ENCODE measurements around the gene TGFB1I1. TPM values are rescaled to one million over a fixed set of nuclear protein-coding genes. Genes with fewer than 3 reads are reported as not detected.
A peak's percentile ranks its signal among the peaks of the same experiment; 100 is the strongest.

TGFB1I1 gene
- total and polyA plus RNA-seq, 2 of the 13 experiments (the other 11 are each of a cell fraction or from before 2014, with no cell fraction given): 0.80 to 2.9 TPM

- in situ Hi-C loops (cut with HindIII; ENCODE audit: extremely low pct_ligation_motif_present, low pct_unique_long_range_greater_than_20kb) (loop anchor here (5.0 to 10.0 kb wide), 3 partner anchors 243 to 467 kb away; partner anchors contain the start of gene ZNF267), intact Hi-C loops (cut with micrococcal nuclease; ENCODE audit: unreplicated experiment) (loop anchor here (1.0 to 5.0 kb wide), 4 partner anchors 18 to 413 kb away; partner anchors contain the start of genes RUSF1 and ZNF267)
- DNase-seq (ENCODE audit: low spot score) (peak; percentile 98), FAIRE-seq (no peak), ATAC-seq (peak; percentile 76)
- Histone ChIP-seq H3K4me3 (replicated peaks in 1 of 3; ENCODE audit: insufficient read depth in 1 of 3, low read depth in 2 of 3, low read length in 3 of 3) (peak within 1 kb of the TSS; percentile 71 to 98 (median 83)), H3K9me3 (ENCODE audit: low read length) (no peaks in the 10 kb centered on the region), H3K9ac (ENCODE audit: insufficient read depth, low read depth, low read length) (peak within 1 kb of the TSS; percentile 97), H3K27me3 (ENCODE audit: control insufficient read depth in 1 of 2, insufficient read depth in 2 of 2, low read length in 2 of 2) (no peaks in the 10 kb centered on the region; a peak in 1 of 5 replicates), H3K4me2 (ENCODE audit: low read depth, low read length) (peak within 1 kb of the TSS; percentile 99), H4K20me1 (ENCODE audit: insufficient read depth, low read length) (peaks cover 43% of the 10 kb centered on the region), H3K27ac (ENCODE audit: extremely low read length, insufficient read depth, low read length) (peak within 1 kb of the TSS; percentile 95), H2AFZ (ENCODE audit: low read length) (no peak within 1 kb of the TSS), H3K79me2 (ENCODE audit: insufficient read depth, low read length) (peaks cover 38% of the 10 kb centered on the region), H3K4me1 (ENCODE audit: insufficient read depth, low read length) (peaks cover 49% of the 10 kb centered on the region), H3K36me3 (replicated peaks in 1 of 2; ENCODE audit: control insufficient read depth in 1 of 2, insufficient read depth in 2 of 2, low read length in 2 of 2) (peaks cover 23 to 29% of the 10 kb centered on the region in 2 experiments)
- ChIA-PET POLR2A (interaction anchor here (0.8 to 8.3 kb wide), 30 partner anchors 8 to 460 kb away, joined by 3 to 110 read pairs (median 8); partner anchors contain the start of genes FUS, KAT8, PYCARD and RUSF1), CTCF (ENCODE audit: low intra/inter-chr PET ratio, low total read pairs) (interaction anchor here (0.7 kb wide), 1 partner anchor 19 kb away, joined by 3 read pairs; no protein-coding TSS in a partner anchor)
- WGBS (ENCODE audit: low lambda C conversion rate): under 1% methylated on average over 43 of the region's 91 CpGs
- TSS peak; percentile 57 for BruUV-seq (replicated peaks)
- peak; percentile 12 for TF ChIP-seq TBL1XR1 (IDR thresholded peaks at IDR 0.05; ENCODE audit: borderline replicate concordance, low read length, partially characterized antibody)
- peak; percentile 93 for TF ChIP-seq CEBPB (IDR thresholded peaks at IDR 0.05; ENCODE audit: borderline replicate concordance, low read depth, low read length)
- no peak for TF ChIP-seq NBN (conservative IDR thresholded peaks at IDR 0.05)
- TF ChIP-seq GLI4 (CRISPR knock-in tag; IDR thresholded peaks at IDR 0.05; ENCODE audit: borderline replicate concordance): peak; percentile 70; the same call in 1 of the 2 replicates
- peak; percentile 86; the same call in 1 of the 2 replicates for TF ChIP-seq ZNF354B (CRISPR knock-in tag; IDR thresholded peaks at IDR 0.05)
- TF ChIP-seq ZNF24 (IDR thresholded peaks at IDR 0.05): no peak; the same call in 1 of the 2 replicates
- no peak; the same call in 1 of the 2 replicates for TF ChIP-seq SP140L (CRISPR knock-in tag; IDR thresholded peaks at IDR 0.05; ENCODE audit: borderline replicate concordance)
- TF ChIP-seq ZNF326 (CRISPR knock-in tag; IDR thresholded peaks at IDR 0.05; ENCODE audit: borderline replicate concordance): no peak
- TF ChIP-seq FOSL2 (CRISPR knock-in tag; IDR thresholded peaks at IDR 0.05): peak; percentile 65
- TF ChIP-seq ZNF883 (CRISPR knock-in tag; IDR thresholded peaks at IDR 0.05; ENCODE audit: not compliant biosample characterization): peak; percentile 79
- peak; percentile 98 for TF ChIP-seq MAX (IDR thresholded peaks at IDR 0.05)
- TF ChIP-seq ZBTB33 (CRISPR knock-in tag; IDR thresholded peaks at IDR 0.05): peak; percentile 45; the same call in 1 of the 2 replicates
- peak; percentile 80; the same call in 1 of the 2 replicates for TF ChIP-seq ZNF251 (CRISPR knock-in tag; IDR thresholded peaks at IDR 0.05)
- TF ChIP-seq HMG20A (CRISPR knock-in tag; IDR thresholded peaks at IDR 0.05; ENCODE audit: borderline replicate concordance): no peak
- no peak for TF ChIP-seq ZNF746 (CRISPR knock-in tag; IDR thresholded peaks at IDR 0.05)
- TF ChIP-seq LRRFIP1 (CRISPR knock-in tag; conservative IDR thresholded peaks at IDR 0.05): no peak
- no peak for TF ChIP-seq PAF1 (CRISPR knock-in tag; IDR thresholded peaks at IDR 0.05)
- TF ChIP-seq AGO1 (IDR thresholded peaks at IDR 0.05; ENCODE audit: low read depth, low read length, poor library complexity, severe bottlenecking): no peak
- TF ChIP-seq ZNF44 (CRISPR knock-in tag; IDR thresholded peaks at IDR 0.05): peak; percentile 93
- peak; percentile 69 for TF ChIP-seq KMT2B (CRISPR knock-in tag; IDR thresholded peaks at IDR 0.05)
Measured at GRCh38 chr16:31458844-31459686, 12.9 kb upstream of the TGFB1I1 start, which contains the start of gene ARMC5. ARMC5 (plus strand) TSS chr16:31459501; CDS start chr16:31459525, 24 bp downstream.
